NCI-H82 (cell line): ENCODE measurements around the gene ACSF3.
A peak's percentile ranks its signal among the peaks of the same experiment; 100 is the strongest.
"Not testable (repeated sequence)": the region's sequence is repeated elsewhere in the genome, so short reads cannot be mapped to it uniquely, and the experiment has no call there.

Experiments
- DNase-seq: peaks from one replicate; lab custom pipeline; 2025; lab: John Stamatoyannopoulos, UW

Gene ACSF3

DNA sequence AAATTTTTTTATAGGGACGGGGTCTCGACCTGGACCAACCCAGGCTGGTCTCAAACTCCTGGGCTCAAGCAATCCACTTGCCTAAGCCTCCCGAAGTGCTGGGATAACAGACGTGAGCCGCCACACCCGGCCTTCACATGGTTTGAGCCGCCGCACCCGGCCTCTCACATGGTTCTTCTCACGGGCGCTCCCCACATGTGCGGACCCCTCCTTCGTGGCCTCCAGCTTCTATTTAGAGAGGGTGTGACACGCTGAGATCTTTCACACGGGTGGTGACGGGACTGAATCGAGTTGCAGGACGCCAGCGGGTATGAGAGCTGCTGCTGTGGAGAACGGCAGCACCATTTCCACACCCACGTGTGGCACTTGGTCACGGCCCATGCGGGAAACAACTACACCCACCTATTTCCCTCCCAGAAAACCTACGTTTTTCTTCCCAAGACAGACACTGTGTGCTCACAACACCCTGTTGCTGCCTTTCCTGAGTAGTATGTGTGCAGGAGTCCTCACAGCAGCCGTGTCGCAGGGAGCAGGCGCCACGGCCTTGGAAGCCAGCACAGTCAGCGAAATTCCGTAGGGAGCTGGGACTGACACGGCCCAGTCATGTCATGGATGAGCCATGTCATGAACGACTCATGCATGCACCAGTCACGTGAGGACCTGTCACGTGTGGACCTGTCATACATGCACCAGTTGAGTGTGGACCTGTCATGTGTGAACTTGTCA is 20.1 kb upstream of the ACSF3 start:
- no peak for DNase-seq

DNA sequence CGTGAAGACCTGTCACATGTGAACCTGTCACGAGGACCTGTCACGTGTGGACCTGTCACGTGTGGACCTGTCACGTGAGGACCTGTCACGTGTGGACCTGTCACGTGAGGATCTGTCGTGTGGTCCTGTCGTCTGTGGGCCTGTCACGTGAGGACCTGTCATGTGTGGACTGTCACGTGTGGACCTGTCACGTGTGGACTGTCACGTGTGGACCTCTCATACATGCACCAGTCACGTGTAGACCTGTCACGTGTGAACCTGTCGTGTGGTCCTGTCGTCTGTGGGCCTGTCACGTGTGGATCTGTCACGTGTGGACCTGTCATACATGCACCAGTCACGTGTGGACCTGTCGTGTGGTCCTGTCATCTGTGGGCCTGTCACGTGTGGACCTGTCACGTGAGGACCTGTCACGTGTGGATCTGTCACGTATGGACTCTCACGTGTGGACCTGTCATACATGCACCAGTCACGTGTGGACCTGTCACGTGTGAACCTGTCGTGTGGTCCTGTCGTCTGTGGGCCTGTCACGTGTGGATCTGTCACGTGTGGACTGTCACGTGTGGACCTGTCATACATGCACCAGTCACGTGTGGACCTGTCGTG is 19.5 kb upstream of the ACSF3 start:
- DNase-seq, result not testable (repeated sequence)

DNA sequence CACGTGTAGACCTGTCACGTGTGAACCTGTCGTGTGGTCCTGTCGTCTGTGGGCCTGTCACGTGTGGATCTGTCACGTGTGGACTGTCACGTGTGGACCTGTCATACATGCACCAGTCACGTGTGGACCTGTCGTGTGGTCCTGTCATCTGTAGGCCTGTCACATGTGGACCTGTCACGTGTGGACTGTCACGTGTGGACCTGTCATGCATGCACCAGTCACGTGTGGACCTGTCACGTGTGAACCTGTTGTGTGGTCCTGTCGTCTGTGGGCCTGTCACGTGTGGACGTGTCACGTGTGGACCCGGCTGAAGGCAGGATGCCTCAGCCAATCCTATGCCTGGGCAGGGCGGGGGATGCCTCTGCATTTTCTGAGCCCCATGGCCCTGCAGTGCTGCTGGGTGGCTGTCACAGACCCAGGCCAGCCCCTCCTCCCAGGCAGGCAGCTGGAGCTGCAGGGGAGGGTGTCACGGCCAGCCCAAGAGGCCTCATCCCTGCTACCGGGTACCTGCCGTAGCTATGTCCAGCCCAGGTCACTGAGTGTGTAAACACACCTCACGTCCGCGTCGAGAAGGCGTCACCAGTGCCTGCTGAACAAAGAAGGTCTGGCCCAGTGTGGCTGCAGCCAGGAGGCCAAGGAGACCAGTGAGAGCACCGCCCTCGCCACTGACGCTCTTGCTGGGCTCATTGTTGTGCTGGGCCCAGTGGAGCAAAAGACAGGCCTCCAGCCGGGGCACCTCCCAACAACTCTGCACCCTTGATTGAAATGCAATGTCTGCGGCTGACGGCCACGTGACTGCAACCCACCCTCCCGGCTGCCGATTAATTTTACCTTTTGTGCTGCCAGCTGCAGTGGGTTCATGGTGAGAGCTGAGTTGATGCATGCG is 18.6 kb upstream of the ACSF3 start:
- DNase-seq, result no peak

DNA sequence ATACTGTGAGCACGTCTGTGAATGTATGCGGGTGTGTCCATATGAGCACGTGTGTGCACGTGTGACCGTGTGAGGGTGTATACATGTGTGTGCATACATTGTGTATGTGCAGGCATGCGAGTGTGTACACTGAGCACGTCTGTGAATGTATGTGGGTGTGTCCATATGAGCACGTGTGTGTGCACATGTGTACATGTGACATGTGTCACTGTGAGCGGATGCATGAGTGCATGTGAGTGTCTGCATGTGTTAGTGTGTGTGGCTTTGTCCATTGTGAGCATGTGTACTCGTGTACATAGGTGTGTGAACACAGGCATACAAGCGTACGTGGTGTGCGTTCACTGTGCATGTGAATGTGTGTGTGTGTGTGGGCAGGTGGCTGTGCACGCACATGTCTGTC is 17.5 kb upstream of the ACSF3 start:
- no peak for DNase-seq

DNA sequence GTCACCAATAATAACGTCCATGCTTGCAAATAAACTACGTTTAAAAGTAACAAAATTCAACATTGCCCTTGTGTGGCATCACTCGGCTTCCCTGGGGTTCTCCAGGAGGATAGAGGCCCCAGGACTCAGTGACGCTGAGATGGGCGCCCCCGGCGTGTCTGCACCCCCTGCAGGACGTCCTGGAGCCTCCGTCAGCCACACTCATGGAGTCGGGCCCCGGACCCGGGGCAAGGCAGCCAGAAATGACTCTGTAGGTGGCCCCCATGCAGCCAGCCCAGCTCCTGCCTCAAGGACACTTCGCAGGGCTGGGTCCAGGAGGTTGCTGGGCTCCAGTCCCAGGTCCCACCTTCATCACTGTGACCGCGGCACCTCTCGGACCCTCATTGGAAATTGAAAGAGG is 16.6 kb upstream of the ACSF3 start:
- DNase-seq, result no peak

DNA sequence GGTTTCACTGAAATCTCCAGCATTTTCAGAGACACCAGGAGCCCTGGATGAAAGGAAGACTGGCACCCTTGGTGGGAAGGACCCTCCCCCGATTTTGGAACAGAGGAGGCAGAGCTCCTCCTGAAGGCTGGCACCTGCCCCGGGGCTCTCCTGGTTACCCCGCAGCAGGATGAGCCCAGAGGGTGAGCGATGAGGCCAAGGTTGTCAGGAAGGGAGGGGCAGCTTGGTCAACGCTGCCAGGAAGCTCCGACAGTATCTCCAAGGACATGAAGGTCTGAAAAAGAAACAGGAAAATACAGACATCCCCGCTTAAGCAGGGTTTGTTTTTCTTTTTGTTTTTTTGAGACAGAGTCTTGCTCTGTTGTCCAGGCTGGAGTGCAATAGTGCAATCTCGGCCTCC is 15.5 kb upstream of the ACSF3 start:
- no peak for DNase-seq

DNA sequence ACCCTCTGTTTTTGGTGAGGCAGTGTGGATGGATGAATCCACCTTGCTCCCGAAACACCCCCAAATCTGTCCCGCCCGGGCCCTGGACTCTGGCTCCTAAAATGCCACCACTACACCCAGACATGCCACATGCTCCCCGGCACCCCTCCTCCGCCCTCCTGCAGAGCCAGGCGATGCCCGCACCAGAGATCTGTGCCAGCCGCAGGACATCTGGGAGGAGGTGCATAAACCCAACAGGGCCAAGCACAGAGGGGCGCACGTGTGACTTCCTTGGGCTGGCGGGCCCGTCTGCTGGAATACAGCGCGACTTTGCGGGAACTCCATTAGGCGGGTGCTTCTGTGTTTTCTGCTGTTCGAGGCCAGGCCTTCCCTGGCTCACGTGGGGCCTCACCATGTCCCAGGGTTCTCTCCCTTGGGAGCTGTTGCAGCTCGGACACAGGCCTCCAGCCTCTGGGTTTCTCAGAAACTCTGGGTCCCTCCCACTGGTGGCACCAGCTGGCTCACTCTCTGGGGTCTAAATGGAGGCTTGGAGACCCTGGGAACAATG is 14.1 kb upstream of the ACSF3 start:
- DNase-seq, result no peak

DNA sequence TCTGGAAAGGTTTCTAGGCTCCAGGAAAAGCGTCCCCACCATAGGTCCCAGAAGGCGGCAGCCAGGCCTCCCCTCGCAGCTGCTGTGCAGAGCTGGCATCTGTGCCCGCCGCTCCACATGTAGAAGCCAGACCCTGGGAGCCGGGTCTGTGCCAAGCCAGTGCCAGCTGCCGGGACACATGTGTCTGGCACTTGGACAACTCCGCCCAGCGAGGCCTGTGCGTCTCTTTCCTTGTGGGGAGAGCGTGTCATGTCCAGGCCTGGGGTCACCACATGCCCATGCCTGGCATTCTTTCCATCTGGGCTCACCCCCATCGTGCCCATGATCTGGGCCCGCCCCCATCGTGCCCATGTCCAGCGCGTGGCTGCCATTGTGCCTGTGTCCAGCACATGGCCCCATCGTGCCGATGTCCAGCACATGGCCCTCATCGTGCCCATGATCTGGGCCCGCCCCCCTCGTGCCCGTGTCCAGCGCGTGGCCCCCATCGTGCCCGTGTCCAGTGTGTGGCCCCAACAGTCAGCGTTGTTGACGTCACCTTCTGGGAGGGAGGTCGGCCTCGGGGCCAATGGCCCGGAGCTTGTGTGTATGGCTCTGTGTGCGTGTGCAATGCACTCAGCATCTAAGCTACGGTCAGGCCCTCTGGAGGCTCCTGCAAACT is 13.3 kb upstream of the ACSF3 start:
- no peak for DNase-seq

DNA sequence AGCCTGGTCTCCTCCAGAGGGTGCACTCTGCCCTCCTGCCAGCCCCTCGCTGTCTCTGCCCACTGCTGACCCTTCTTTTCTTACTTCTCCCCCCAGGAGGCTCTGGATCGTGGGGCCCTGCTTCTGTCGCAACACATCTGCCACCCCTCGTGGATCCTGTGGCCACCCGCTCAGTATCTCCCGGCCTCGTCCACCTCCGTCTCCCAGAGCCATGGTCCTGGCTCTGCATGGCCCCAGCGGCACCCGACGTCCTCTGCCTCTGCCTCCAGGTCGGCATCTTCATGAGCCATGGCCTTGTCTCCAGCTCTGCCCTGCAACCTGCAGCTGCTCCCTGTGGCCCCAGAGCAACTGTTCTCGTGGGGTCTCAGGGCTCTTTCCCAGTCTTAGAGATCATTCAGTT is 12.1 kb upstream of the ACSF3 start:
- DNase-seq, result no peak

DNA sequence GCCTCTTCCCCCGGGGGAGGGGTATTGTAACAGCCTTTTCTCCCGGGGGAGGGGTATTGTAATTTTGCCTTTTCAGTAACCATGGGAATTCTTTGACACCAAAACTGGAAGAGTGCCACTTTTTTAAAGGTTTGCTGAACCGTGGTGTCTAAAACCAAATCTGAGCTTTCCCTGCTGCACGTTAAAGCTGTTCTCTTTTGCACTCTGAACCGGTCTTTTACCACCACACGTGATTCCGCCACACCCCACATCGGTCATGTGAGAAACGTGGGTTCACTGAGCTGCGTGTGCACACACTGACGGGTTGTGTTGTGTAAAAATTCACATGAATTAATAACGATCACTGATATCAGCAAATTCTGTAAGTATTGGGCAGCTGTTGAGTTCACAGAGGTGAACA is 9.2 kb upstream of the ACSF3 start:
- DNase-seq, result no peak

DNA sequence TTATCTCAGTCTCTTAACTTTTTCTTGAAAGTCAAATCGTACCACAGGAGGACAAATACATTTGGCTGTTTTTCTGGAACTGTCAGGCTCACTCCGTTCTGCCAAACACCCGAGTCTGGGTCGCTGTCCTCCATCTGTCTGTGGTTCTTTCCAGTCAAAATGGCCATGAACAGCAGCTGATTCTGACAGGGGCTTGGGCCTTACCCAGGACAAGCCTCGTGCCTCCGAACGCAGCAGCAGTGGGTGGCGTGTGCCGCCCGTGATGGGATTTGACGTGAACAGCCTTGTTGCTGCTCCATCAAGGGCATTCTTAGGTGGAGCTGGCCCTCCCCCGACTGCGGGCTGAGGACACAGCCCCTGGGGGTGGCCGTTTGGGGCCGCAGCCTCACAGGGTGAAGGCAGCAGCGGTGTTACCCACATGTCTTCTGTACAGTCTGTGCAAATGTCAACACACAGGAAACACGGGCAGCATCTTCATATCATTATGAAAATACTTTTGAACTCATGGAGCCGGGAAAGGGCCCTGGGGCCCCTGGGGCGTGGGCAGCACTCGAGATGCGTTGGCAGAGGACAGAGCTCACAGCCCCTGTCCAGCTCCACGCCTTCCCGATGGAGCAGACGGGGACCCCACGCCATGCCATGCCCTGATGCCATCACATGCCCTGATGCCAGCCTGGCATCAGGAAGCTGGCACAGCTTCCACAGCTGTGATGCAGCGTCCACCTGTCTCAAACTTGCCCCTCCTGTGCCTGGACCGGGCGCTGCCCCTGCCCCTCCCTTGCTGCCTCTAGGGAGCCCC is 8.6 kb upstream of the ACSF3 start:
- no peak for DNase-seq

DNA sequence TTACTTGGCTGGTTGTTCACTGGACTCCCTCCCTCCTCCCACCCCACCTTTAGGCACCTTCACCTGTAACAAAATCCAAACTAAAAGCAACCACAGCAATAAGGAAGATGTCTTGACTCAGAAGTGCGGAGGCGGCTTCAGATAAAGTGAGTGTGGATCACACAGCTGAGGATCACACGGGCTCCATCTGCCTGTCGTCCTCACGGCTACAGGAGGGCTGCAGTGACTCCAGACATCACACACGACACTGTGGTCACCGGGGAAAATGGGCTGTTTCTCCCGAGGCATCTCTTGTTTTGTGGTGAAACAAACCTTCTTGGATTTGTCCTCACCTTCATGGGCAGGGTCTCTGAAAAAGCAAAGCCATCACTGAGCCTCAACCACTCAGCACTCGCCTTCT is 7.9 kb upstream of the ACSF3 start:
- no peak for DNase-seq

DNA sequence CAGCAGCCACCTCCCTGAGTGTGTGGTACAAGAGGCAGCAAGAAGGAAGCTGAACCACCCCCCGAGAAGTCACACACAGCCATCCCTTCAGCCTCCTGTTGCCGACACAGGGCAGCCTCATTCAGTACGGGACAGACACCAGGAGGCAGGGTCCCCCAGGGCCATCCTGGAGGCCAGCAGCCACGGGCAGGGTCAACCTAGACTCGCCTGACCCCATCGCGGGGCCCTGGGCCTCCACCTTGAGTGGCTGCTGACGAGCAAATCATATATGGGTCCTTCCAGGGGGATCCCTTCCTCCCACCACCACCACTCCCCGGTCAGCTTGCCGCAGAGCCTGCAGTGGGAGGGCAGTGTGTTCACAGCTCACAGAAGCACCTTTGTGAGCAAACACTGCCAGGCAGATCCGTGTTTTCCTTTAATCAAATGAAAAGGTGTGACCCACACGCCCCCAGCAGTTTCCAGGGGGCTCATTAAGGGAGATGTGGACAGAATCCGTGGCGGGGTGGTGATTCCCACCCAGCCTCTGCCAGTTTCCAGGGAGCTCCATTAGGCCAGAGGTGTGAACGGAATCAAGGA is 5.6 kb upstream of the ACSF3 start:
- no peak for DNase-seq

DNA sequence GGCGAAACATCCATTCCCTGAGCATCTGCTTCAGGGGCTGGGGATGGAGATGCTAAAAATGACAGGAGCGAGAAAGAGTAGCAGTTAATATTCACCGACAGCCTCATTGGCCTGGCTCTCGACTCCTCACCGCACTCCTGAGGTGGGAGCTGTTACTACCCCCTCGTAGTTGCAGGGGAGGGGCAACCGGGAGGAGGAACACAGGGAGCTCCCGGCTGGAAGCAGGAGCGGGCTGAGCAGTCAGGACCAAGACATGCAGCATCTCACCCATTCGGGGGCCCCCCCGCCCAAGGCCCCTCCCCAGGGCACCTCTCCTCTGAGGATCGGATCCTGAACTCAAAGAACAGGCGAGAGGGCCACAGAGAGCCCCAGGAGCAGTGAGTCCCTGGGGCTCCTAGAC is 4.5 kb upstream of the ACSF3 start:
- DNase-seq, result peak; percentile 20

DNA sequence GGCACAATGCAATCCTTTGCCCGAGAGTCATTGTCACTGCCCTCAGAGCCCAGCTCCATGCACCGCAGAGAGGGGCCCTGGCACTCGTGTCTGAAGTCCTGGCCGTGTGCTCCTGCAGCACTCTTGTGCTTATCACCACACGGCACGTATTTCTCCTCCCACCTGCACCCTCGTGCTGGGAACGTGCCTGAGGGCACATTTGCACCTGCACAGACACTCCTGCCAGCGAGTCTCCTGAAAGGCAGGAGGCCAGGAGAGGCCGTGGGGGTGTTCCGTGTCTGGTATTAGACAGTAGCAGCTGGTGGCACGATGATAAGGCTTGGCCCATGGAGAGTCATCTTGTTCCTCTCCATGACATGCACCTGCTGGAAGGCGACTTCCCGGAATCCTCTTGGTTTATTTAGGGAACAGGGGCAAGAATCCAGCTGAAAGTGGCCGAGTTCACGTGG is 3.4 kb upstream of the ACSF3 start:
- DNase-seq, result no peak

DNA sequence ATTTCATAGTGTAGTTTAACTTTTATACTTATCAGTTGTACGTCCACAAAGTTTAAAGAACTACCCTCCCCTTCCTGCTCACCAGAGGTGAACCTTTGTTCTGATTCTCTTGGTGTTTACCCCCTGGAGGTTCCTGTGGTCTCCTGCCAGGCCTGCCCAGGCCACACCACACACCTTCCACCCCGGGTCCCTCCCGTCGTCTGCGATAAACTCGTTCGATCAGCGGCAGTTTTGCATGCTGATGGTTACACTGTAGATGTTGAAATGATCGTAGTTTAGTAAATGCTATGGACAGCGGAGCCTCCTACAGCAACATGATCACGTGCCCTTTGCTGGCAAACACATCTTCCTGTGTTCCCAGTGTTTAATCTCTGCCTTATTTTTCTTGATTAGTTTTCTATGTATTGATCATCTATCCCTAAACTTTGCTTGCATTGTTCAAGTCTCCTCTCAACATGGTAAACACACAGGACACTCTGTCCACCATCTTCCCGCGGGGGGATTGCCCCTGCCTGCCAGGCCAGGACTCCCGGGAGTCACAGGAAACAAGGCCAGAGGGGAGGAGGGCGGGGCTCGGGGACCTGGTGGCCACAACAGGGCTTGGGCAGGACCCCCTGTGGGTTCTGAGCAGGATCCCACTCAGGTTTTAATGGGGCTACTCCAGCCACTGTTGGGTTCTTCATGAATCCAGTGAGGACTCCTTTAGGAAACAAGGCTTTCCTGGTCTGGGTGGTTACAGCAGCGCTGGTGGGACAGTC is 2.8 kb upstream of the ACSF3 start:
- DNase-seq, result no peak

DNA sequence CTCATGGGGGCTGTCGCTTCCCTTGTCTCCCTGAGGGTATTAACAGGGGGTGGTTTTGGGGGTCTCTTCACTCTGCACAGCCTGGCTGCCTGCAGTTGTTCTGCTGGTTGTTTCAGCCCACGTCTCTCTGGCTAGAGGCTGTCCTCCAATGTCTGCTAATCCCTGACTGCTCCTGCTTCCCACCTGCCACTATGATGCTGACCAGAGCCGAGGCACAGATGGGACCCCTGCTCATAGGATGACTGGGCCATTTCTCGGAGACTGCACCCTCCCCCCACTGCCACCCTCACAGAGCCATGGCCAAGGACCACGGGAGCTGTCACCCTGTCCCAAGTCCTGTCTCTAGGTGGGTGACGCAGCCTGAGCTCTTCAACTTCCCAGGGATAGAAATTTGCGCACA is 1.6 kb upstream of the ACSF3 start:
- DNase-seq, result no peak

DNA sequence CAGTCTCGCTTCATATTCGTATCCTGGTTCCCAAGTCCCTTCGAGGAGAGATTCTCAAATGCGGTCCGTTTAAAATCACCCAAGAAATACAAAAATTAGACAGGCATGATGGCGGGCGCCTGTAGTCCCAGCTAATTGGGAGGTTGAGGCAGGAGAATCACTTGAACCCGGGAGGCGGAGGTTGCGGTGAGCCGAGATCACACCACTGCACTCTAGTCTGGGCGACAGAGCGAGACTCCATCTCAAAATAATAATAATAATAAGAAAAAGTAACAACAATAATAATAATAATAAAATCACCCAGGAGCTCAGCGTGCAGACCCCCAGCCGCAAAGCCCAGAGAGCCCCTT is 425 bp upstream of the ACSF3 start:
- DNase-seq, result not testable (repeated sequence)

DNA sequence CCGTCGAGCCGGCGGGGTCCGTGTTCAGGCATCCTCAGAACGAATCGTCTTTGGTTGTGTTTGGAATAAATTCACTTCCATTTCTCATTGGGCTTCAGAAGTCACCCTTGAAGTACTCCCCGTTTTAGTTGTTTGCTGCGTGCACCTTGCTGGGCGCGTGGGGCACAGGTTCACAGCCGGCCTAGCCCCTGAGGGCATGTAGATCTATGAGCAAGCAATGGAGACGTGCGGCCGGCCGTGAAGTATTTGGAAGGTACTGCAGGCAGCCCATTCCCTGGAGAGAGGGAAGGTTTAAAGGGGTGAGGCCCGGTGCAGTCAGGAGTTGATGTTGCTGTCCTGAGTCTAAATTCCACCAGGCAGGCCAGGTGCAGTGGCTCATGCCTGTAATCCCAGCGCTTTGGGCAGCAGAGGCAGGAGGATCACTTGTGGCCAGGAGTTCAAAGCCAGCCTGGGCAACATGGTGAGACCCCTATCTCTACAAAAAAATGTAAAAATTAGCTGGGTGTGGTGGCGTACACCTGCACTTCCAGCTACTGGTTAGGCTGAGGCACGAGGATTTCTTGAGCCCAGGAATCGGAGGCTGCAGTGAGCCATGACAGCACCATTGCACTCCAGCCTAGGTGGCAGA is 714 bp downstream of the ACSF3 start:
- DNase-seq, result peak; percentile 12

DNA sequence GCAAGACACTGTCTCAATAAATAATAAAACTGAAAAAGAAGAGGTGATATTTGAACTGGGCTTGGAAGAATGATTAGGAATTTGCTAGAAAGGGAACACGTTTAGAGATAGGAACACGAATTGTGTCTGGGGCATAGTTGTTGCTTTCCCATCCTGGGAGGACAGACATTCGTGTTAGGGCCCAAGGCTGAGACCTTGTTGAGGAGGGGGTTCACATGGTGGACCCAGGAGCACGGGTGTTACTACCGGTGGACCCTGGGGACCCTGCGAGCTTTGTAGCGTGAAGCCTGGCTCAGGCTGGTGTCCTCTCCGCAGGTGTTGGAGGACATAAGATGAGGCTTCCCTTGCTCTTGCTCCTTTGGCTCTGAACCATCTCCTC is 1.2 kb downstream of the ACSF3 start:
- DNase-seq, result no peak
